Activated CD4-positive, CD25-positive, alpha-beta regulatory T cell (primary cell): ENCODE measurements around the gene CROT.

Source experiments
- DNase-seq, 4 experiments: peaks; one replicate each; lab custom pipeline; 2025; lab: John Stamatoyannopoulos, UW

The CROT gene

GRCh38 chr7:87413951-87414793, 68.7 kb downstream of the CROT start:
- no peak for DNase-seq

GRCh38 chr7:87414794-87415188, 69.3 kb downstream of the CROT start:
- no peak for DNase-seq

GRCh38 chr7:87416682-87417587, 71.5 kb downstream of the CROT start:
- peak; percentile 20 to 51 (median 33) for DNase-seq

DNA sequence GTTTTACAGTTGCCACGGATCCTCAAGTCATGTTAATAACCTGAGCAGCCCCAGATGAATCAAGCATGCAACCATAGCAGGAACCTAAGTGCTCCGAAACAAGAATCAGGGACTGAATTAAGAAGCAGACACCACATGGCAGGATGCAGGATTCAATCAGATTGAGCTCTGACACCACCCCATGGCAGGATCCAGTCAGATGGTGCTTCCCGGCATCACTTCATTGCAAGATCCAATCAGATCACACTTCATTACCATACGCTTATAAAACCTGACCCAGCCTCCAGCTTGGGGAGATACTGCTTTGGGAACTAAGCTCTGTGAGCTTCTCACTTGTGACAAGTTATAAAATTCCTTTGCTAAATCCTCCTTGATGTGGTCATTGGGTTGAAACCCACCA, 74.7 kb downstream of the CROT start:
- DNase-seq, result no peak

- DNase-seq, result no peak
These were observed 78.6 kb downstream of the CROT start for GRCh38 chr7:87424075-87424474.

GRCh38 chr7:87426160-87426559, 80.7 kb downstream of the CROT start:
- DNase-seq, result no peak

- no peak for DNase-seq
These were observed 81.8 kb downstream of the CROT start for GRCh38 chr7:87427288-87427687.

GRCh38 chr7:87432536-87432935, 87.1 kb downstream of the CROT start:
- no peak for DNase-seq

DNA sequence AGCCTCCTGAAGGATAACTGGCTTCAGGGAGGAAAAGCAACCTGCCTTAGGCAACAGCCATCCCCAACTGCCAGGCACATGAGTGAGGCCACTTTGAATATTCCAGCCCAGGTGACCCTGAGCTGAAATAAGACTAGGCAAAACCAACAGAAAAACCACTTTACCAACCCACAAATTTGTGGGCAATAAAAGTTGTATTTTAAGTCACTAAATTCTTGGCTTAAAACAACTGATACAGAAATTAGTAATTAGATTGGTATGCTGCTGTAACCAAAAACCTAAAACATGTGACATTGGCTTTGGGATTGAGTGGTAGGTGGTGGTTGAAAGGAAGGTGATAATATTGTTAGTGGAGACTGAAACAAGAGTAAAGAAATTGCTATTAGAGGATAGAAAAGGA, 90.1 kb downstream of the CROT start:
- DNase-seq, result no peak

DNA sequence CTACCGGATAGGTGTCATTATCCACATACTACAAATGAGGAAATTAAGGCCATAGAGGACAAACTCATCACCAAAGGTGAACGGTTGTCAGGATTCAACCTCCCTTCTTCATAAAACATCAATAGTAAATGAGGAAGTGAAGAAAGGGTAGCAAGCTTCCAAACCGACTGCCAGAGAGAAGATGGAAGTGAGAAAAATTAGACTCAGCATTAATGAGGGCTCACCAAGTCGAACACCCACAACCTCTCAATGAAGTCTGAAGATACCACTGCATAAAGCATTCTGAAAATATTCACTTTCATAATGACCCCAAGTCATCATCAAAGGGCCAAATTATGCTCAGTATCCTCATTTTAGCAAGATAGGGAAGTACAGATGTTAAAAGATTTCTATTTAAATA, 100.4 kb downstream of the CROT start:
- no peak for DNase-seq

- DNase-seq, result no peak
These were observed 101.7 kb downstream of the CROT start for GRCh38 chr7:87447116-87447635.

- DNase-seq, result peak in 1 of 4 experiments; percentile 0
These were observed 102.9 kb downstream of the CROT start for GRCh38 chr7:87448388-87448787.
